Measurements from ENCODE around the gene CTBS.
"Not testable (repeated sequence)": the region's sequence is repeated elsewhere in the genome, so short reads cannot be mapped to it uniquely, and the experiment has no call there.

The CTBS gene

DNA sequence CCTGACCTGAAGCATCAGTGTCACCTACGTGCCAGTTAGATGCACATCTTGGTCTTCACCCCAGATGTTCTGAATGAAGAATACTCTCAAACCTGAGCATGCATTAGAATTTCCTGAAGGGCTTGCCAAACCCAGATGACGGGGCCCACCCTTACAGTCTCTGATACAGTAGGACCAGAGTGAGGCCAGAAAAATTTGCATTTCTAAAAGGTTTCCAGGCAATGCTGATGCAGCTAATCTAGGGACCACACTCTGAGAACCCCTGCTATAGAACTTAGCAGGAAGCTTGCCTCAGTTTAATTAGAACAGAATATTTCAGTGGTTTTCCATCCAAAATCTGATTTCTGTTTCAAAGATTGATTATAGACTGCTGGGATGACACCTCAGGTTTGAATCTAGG lies 9.9 kb upstream of the CTBS start:
- no peak for DNase-seq (ENCODE audit: low read depth)

DNA sequence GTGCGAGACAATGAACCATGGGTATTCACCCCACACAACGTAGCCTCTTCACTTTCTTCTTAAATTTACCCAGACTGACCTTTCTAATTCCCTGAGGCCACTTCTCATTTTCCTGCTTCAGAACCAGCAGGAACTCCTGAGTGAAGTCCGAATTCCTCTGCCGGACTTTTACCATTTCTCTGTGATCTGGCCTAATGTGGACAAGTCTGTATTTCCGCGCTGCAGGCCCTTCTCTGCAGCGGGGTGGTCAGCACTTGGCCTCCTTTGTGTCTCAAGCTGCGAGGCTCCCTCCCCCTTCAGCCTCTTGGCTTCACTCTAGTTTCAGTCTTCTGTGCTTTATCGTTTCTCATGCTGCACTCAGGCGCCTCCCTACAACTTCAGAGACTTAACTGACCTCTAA lies 9.4 kb upstream of the CTBS start:
- DNase-seq (ENCODE audit: low read depth): no peak

- DNase-seq (ENCODE audit: low read depth): no peak
Measured at GRCh38 chr1:84582802-84583587, 8.8 kb upstream of the CTBS start.

DNA sequence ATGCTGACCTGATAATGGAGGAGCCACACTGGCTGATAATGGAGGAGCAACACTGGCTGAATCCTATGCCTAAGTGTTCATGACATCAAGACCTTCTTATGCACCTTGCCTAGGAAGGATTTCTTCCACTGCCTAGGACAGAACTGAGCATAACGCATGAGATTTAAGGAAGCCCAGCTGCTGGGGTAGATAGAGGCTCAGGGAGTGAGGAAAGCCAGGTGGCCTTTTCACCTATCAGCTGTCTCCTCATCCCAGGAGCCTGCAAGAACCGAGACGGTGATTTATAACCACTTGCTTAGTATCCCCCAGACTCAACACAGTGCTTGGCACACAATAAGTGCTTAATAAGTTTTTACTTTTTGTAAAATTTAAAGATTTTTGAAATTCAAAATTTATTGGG lies 7.4 kb upstream of the CTBS start:
- no peak for DNase-seq (ENCODE audit: low read depth)

- no peak for DNase-seq (ENCODE audit: low read depth)
Measured at GRCh38 chr1:84574936-84575335, 696 bp upstream of the CTBS start.

GRCh38 chr1:84573481-84573966 lies 716 bp downstream of the CTBS start:
- DNase-seq (ENCODE audit: low read depth): no peak

DNA sequence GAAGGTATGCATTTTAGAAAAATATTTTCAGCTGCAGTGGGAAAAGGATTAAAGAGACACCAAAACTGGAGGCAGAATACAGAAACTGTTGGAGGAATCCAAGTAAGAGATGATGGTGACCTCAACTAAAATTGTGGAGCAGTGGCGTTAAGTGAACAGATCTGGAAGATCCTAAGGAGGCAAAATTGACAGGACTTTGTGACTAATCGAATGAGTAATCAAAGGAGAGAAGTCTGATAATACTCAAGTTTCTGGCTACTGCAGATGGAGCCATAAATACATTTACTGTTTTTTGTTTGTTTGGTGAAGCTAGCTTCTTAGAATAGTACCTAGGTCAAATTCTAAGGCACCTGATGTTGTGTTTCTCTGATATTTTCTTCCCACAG lies 3.1 kb downstream of the CTBS start:
- DNase-seq (ENCODE audit: low read depth): peak; percentile 31

DNA sequence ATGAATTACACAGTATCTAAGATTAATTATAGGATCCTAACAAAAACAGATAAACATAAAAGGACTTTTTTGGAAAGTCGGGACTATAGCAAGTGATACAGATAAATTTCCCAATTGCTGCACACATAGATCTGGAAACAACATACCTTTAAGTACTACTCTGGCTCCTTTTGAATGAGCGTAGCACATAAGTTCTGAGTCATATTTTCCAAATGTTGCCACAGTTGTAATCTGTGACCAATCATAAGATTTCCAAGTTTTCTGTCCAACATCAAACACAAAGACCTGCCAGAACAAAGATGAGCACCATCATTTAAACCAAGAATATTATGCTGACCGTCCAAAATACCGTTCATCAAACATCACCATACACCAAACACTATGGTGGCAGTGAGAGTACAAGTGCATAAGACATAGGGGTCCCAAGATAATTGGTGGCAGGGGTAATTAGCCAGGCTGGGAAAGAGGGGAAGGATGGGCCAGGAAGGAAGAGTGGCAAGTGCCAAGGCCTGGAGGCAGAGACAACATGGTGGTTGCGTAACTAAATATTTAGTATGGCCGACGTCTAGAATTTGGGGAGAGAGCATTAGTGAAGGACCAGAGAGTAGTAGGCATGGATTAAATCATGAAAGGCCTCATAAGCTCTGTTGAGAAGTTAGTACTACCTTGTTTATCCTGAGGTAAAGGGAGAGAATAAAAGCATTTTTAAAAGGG lies 3.6 kb downstream of the CTBS start:
- peak; percentile 13 for DNase-seq (ENCODE audit: low read depth)

DNA sequence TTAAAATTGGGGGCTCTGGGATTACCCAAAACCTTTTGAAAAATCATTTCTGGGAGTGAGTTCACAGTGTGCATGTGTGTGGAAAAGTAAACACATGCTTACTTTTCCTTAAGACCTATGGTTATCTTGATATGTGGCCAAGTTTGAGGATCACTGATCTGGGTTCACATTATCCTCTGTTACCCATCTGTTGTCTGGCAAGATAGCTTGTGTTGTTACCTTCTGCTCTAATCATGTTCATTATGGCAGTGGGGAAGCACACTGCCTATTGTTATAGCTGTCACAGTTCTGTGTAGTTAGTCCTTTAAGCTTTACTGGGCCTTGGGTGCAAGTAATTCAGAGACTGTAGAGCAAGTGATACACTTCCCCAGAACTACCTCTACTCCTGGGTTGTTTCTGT lies 5.0 kb downstream of the CTBS start:
- no peak for DNase-seq (ENCODE audit: low read depth)

DNA sequence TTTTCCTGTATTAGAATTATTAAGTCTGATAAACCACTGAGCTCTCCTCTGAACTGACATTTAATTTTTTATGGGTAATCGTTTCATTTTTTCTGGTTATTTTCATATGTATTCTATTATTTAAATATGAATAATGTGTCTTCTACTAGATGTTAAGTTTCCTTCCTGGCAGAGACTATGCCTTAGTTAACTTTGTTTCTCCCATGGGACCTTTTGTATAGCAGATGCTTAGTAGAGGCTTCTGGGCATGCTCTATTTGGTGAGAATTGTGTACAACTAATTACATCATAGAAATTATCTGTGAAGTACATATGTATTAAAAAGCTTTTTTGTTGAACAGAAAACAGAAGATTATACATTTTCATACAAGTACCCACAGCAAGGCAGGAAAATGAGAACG lies 23.4 kb downstream of the CTBS start:
- no peak for DNase-seq (ENCODE audit: low read depth)

- DNase-seq (ENCODE audit: low read depth): no peak
Measured at GRCh38 chr1:84541679-84542078, 32.6 kb downstream of the CTBS start.

- DNase-seq (ENCODE audit: low read depth): no peak
Measured at GRCh38 chr1:84540759-84541158, 33.5 kb downstream of the CTBS start.

GRCh38 chr1:84539972-84540371 lies 34.3 kb downstream of the CTBS start:
- DNase-seq (ENCODE audit: low read depth): no peak

GRCh38 chr1:84538599-84538998 lies 35.6 kb downstream of the CTBS start:
- DNase-seq (ENCODE audit: low read depth): no peak

GRCh38 chr1:84525779-84526178 lies 48.5 kb downstream of the CTBS start:
- DNase-seq (ENCODE audit: low read depth): no peak

DNA sequence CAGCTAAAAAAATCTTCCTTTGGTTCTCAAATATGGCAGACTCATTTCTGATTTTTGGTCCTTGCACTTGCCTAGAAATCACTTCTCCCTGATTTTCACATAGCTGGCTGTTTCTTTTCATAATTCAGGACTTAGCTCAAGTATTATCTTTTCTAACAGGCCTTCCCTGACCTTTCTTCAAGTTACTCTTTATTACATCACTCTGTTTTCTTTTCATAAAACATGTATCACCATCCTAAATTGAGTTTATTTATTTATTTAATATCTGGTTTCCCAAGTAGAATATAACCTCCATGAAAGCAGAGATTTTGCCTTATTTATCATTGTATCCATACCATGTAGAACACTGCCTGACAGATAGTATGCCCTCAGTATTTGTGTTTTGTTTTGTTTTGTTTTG lies 49.6 kb downstream of the CTBS start:
- no peak for DNase-seq (ENCODE audit: low read depth)

DNA sequence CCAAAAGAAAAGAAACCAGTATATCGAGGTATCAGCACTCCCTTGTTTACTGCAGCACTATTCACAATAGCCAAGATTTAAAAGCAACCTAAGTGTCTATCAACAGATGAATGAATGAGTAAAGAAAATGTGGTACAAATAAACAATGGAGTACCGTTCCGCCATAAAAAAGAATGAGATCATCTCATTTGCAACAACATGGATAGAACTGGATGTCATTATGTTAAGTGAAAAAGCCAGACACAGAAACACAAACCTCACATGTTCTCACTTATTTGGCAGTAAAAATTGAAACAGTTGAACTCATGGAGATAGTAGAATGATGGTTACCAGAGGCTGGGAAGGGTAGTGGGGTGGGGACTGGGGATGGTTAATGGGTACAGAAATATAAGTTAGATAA lies 63.6 kb downstream of the CTBS start:
- DNase-seq (ENCODE audit: low read depth): no peak

- no peak for DNase-seq (ENCODE audit: low read depth)
Measured at GRCh38 chr1:84510165-84510564, 64.1 kb downstream of the CTBS start.

- DNase-seq (ENCODE audit: low read depth): no peak
Measured at GRCh38 chr1:84509029-84509428, 65.2 kb downstream of the CTBS start.

- no peak for DNase-seq (ENCODE audit: low read depth)
Measured at GRCh38 chr1:84508510-84508909, 65.7 kb downstream of the CTBS start.

- DNase-seq (ENCODE audit: low read depth): not testable (repeated sequence)
Measured at GRCh38 chr1:84507887-84508286, 66.4 kb downstream of the CTBS start.

DNA sequence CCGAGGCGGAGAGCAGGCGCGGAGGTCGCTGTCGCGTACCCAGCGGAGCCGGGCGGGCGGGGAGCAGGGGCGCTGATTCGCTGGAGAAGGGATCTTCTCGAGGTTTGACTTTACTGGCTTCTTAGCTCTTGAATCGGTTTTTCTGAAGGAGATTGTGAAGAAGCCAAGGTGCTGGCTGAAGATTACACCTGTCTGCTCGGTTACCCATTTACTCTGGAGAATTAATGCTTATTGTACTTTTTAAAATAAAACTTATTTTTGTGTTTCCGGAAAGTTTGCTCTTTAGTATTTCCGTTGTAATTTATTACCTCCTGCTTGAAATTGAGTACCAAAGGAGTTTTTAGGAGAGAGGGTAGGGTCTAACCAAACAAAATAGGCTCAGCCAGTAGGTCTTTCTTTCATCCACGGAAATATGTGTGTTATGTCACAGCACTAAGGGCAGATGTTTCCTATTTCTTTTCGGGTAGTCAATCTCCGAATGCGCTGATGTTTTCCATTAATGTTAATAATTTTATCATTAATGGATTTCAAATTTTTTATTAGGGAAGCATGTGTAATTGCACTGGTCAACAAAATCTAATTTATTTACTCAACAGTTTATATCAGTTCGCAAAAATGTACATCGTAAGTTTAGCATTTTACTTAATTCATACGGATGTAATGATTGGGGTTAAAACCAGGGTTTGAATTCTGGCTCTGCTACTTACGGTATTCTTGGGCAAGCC lies 67.3 kb downstream of the CTBS start:
- DNase-seq (ENCODE audit: low read depth): no peak
